ENCODE results near the gene NXPH3.
"Not testable (repeated sequence)": the region's sequence is repeated elsewhere in the genome, so short reads cannot be mapped to it uniquely, and the experiment has no call there.

The NXPH3 gene

DNA sequence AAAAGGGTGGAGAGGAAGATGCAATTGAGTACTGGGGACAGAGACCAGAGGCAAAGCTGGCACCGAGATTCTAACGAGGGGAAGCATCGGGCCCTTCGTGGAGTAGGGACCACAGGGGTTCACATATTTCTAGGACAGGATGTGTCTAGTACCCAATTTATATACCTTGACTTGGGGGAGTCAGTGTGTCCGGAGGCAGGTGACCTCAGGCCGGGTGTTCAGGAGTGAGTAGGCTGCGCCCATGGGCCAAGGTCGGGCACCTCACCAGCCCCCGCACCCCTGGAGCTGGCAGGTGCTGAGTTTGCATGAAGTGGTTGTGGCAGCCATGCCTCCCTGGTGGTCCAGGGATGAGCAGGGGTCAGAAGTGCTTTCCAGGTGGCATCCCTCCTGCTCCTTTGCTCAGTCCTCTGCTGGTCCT lies 8.6 kb upstream of the NXPH3 start:
- TF ChIP-seq CTCF (IDR thresholded peaks at IDR 0.05; ENCODE audit: low read depth, low read length): no peak
- no peak overlapping the region for H3K4me3 ChIP-seq (ENCODE audit: low read depth, low read length)

GRCh38 chr17:49567871-49568694 lies 7.6 kb upstream of the NXPH3 start:
- H3K4me3 ChIP-seq (ENCODE audit: low read depth, low read length): peak overlapping the region; percentile 34
- peak; percentile 96 for TF ChIP-seq CTCF (IDR thresholded peaks at IDR 0.05; ENCODE audit: low read depth, low read length)

GRCh38 chr17:49568695-49569047 lies 7.0 kb upstream of the NXPH3 start:
- not testable (repeated sequence) for H3K4me3 ChIP-seq (ENCODE audit: low read depth, low read length)

- no peak overlapping the region for H3K4me3 ChIP-seq (ENCODE audit: low read depth, low read length)
- TF ChIP-seq CTCF (IDR thresholded peaks at IDR 0.05; ENCODE audit: low read depth, low read length): no peak
These were observed 5.0 kb upstream of the NXPH3 start for GRCh38 chr17:49570540-49571242.

DNA sequence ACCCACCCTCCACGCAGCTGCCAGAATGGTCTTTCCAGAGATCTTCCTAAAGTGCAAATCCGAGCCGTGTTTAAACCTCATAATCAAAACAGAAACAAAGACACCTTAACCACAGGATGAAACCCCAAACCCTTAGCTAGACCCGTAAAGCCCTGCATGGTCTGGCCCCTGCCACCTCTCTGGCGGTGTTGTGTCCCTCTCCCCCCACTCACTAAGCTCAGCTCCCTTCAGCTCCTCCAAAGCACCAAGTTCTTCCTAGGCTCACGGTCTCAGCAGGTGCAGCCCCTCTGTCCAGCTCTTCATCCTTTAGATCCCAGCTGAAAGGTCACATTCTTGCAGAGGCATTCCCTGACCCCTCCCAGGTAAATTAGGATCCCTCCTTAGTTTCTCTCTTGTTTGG lies 4.4 kb upstream of the NXPH3 start:
- TF ChIP-seq CTCF (IDR thresholded peaks at IDR 0.05; ENCODE audit: low read depth, low read length): no peak
- no peak overlapping the region for H3K4me3 ChIP-seq (ENCODE audit: low read depth, low read length)

GRCh38 chr17:49571764-49572163 lies 3.9 kb upstream of the NXPH3 start:
- no peak for TF ChIP-seq CTCF (IDR thresholded peaks at IDR 0.05; ENCODE audit: low read depth, low read length)
- H3K4me3 ChIP-seq (ENCODE audit: low read depth, low read length): no peak overlapping the region

DNA sequence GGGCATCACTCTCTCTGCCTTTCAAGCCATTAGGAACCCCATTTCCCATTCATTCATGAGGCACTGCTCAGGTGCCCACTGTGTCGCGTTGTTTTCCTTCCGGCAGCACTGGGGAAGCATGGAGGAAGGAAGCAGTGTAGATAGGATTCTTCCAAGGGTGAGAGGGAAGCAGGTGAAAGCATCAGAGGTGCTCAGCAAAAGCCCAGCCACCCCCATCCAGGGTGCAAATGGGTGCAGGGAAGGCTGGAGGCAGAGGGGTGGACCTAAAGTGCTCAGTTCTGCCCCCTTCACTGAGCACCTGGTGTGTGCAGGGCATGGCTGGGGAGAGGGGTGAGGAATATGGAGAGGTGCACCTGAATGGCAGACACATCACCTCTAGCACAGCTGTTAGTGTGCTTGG lies 3.4 kb upstream of the NXPH3 start:
- no peak for TF ChIP-seq CTCF (IDR thresholded peaks at IDR 0.05; ENCODE audit: low read depth, low read length)
- no peak overlapping the region for H3K4me3 ChIP-seq (ENCODE audit: low read depth, low read length)

All from WI38 (cell line).